ENCODE measurements around the gene RHEB. TPM values are rescaled to one million over a fixed set of nuclear protein-coding genes. Genes with fewer than 3 reads are reported as not detected.

Gene RHEB
- total and polyA plus RNA-seq, 2 donors (not counting 1 experiment from before 2014, with no cell fraction given) = 9.3 to 40.3 TPM

GRCh38 chr7:151524331-151524730 is 4.6 kb upstream of the RHEB start:
- H3K4me3 Mint-ChIP-seq = no peak overlapping the region
- POLR2A ChIA-PET = no interaction called here
- no peaks in the 10 kb centered on the region for H3K36me3 ChIP-seq (replicated peaks in 1 of 2; ENCODE audit: control extremely low read depth in 1 of 2, control insufficient read depth in 1 of 2, extremely low read depth in 1 of 2, insufficient read depth in 2 of 2, low read length in 1 of 2)

More at GRCh38 chr7:151524331-151524730, 4.6 kb upstream of the RHEB start:
- no peaks in the 10 kb centered on the region for H4K20me1 ChIP-seq (ENCODE audit: control insufficient read depth, insufficient read depth, low read length, poor library complexity, severe bottlenecking)
- H3K9me3 ChIP-seq (ENCODE audit: control extremely low read depth in 1 of 3, control insufficient read depth in 2 of 3, insufficient read depth in 1 of 3, low read length in 2 of 3) = peaks cover 0 to 9% (median 1%) of the 10 kb centered on the region in 3 donors
- WGBS (ENCODE audit: insufficient coverage) = 94% methylated on average over 5 of the region's 8 CpGs
- no peak overlapping the region for H2AFZ ChIP-seq (ENCODE audit: insufficient read depth, low read depth, low read length, poor library complexity, severe bottlenecking)
- no peak overlapping the region for H3K4me3 ChIP-seq (ENCODE audit: control extremely low read depth in 1 of 5, extremely low read depth in 1 of 5, insufficient read depth in 1 of 5, low read depth in 2 of 5, low read length in 4 of 5)
- H3K9ac ChIP-seq (ENCODE audit: low read length) = no peak overlapping the region
- H3K4me2 ChIP-seq (replicated peaks; ENCODE audit: low read depth, low read length, poor library complexity, severe bottlenecking) = no peak overlapping the region
- H3K27me3 Mint-ChIP-seq = peaks cover 11% of the 10 kb centered on the region
- intact Hi-C loops (cut with micrococcal nuclease) = loop anchor here (10.0 kb wide), 1 partner anchor 50 kb away; no protein-coding TSS in a partner anchor
- peaks cover 4% of the 10 kb centered on the region for H3K9me3 Mint-ChIP-seq (ENCODE audit: insufficient read depth)
- no peak for ATAC-seq (ENCODE audit: low read depth)
- no peak overlapping the region for H3K27ac ChIP-seq (ENCODE audit: low read length in 2 of 2)
- peaks cover 0 to 4% (median 2%) of the 10 kb centered on the region in 4 experiments for H3K27me3 ChIP-seq (replicated peaks in 1 of 4; ENCODE audit: control extremely low read depth in 1 of 4, control insufficient read depth in 3 of 4, insufficient read depth in 4 of 4, low read length in 3 of 4)
- H3K4me1 ChIP-seq (ENCODE audit: control insufficient read depth in 2 of 2, insufficient read depth in 2 of 2, low read length in 2 of 2) = peaks cover 8 to 11% of the 10 kb centered on the region in 2 donors
- no peak for DNase-seq
- H3K4me1 Mint-ChIP-seq = peaks cover 6% of the 10 kb centered on the region
- no peaks in the 10 kb centered on the region for H3K79me2 ChIP-seq (ENCODE audit: control insufficient read depth, insufficient read depth, low read length)
- no peak for TF ChIP-seq EZH2 (IDR thresholded peaks at IDR 0.05; ENCODE audit: borderline replicate concordance, insufficient read depth, low read depth, low read length, poor library complexity, severe bottlenecking)
- TF ChIP-seq CTCF (IDR thresholded peaks at IDR 0.05) = no peak
- H3K27ac Mint-ChIP-seq = no peak overlapping the region
- CTCF ChIA-PET = interaction anchor here (1.0 kb wide), 1 partner anchor 9 kb away, joined by 3 read pairs; no protein-coding TSS in a partner anchor
